Activated T-cell treated with anti-CD3 and anti-CD28 coated beads for 1 hour (primary cell): ENCODE data around the gene SAA2.
"Not testable (repeated sequence)": the region's sequence is repeated elsewhere in the genome, so short reads cannot be mapped to it uniquely, and the experiment has no call there.

Experiments used
- DNase-seq: peaks from one replicate; pipeline ENCODE4 v3.0.0-alpha.2; 2020; ENCODE audit warnings: low read depth

SAA2 gene

DNA sequence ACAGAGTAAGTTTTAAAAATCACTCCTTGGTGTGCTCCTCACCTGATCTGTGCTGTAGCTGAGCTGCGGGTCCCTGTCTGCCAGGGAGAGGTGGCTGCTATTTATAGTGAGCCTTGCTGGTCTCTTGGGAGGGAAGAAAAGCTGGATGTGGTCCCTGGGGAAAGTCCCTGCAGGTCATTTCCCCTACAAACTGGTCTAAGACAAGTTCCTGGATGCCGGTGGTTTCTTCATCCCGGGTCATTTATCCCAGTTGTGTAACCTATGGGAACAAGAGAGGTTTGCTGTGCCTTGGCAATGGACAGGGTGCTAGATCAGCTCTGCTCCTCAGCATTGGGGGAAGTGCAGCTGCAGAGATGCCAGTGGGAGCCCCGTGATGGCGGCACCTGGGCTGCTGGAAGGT lies at the start of gene SAA2:
TSS of gene SAA2 (minus strand) at position 108 of the 400 bp plus-strand sequence. CDS start 657 bp downstream, outside the sequence.
- DNase-seq, result no peak

DNA sequence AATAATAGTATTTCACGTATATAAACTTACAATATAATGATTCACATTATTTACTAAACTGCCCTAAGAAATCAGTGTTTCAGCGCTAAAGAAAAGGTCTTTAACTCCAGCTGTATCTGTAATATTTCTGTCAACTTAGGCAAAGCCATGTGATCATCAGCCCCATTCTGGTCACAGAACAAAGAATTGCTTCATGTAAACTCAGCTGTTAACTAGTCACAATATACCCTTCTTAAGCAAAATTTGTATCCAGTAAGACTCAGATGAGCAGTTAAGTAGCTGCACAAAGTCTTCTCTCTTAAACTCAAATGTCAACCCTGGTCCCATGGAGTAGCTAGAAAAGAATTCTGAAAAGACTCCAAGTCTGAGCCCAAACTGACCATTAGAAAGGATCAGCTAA lies 46.8 kb upstream of the SAA2 start:
- DNase-seq, result no peak

DNA sequence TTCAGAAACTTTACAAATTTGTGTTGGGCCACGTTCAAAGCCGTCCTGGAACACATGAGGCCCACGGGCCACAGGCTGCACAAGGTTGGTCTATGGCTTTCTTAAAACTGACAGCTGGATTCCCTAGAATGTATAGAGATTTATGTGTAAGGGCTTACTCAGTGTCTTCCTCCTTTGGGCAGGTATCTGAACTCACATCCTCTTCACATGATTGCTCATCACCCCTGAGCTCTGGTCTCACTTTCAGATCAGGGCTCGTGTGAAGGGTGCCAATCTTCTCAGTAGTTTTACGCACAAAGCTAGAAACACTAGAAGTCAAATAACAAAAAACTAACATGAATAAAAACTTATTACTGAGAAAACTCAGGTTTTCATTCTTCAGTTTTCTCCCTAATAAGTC lies 46.4 kb upstream of the SAA2 start:
- no peak for DNase-seq

DNA sequence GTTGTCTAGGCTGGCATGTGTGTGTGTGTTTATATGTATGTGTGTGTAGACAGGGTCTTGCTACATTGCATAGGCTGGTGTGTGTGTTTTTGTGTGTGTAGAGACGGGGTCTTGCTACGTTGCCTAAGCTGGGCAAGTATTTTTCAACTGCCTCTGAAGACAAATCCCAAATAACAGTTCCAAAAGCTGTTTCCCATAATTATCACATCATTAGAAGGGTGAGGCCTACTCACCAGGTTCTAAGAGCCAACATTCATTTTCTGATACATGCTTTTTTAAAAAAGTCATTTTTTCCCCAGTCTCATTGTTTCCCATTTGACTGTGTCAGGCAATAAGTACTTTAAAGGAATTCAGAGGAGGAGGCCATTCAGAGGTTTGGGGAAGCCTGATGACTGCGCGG lies 40.4 kb upstream of the SAA2 start:
- no peak for DNase-seq

DNA sequence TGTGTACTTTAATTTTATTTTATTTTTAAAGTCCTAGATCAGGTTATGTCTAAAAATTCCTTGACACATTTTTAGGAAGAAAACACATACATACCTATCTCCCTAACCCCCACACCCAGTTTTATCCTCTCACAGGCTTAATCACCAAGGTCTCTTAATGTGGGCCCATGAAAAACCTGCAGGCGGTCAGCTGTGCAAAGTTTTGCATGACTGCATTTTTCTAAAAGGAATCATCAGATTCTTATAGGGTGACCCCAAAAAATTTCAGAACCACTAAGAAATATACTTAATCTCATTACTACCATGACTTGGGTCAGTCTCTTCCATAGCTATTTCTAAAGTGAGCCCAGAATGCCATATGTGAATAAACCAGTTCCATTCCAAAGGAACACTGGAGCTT lies 37.4 kb upstream of the SAA2 start:
- no peak for DNase-seq

DNA sequence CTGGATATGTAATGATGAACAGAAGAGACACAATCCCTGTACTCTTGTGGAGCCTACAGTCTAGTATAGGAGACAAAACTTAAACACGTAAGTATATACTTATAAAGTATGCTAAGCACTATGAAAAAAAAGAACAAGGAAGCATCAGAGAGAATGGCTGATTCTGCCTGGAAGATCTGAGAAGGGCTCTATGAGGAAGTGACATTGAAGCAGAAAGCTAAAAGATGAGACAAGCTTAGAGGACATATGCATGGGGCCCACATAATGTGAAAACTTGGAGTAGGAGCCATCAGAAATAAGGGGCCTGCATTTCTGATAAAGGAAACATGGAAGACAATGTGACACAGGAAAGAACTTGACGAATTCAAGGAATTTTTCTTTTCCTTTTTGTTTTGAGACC lies 34.2 kb upstream of the SAA2 start:
- no peak for DNase-seq

DNA sequence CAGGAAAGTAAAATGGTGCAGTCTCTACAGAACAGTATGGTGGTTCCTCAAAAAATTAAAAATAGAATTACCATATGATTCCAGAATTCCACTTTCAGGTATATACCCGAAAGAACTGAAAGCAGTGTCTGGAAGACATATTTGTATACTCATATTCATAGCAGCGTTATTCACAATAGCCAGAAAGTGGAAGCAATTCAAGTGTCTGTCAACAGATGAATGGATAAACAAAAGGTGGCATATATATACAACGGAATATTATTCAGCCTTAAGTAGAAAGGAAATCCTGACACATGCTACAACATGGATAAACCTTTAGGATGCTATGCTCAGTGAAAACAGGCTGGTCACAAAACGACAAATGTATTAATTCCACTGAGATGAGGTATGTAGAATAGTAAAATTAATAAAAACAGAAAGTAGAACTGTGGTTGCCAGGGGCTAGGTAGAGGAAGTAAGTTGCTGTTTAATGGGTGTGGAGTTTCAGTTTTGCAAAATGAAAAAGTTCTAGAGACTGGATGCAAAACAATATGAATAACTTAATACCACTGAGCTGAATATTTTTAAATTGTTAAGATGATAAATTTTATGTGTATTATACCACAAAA lies 32.1 kb upstream of the SAA2 start:
- no peak for DNase-seq

DNA sequence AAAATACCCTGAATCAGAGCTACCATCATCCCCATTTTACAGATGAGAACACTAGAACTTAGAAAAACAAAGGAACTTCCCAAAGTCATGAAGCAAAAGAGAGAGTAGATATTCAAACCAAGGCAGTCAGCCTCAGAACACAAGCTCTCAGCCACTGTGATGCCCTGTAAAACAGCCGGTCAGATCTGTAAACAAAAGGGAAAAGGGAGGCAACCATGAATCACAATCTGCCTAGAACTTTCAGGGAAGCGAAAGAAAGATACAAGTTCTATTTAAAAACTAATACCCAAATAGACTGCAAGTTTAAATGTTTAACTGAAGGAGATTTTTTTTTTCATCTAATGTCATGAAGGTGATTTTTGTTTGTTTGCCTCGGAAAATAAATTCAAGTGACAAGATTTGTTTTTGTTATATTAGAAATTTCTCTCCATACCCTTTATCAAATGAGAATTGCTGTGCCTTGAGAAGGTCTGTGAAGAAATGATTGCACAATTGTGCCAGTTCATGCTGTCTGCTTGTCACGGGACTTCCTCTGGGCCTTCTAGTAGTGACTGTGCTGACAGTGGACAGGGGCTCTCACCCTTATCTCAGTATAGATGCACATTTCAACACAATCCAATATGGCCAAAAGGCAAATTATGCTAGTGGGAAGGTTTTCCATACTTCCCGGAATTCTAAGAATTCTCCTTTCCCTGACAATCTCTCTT lies 29.2 kb upstream of the SAA2 start:
- no peak for DNase-seq

DNA sequence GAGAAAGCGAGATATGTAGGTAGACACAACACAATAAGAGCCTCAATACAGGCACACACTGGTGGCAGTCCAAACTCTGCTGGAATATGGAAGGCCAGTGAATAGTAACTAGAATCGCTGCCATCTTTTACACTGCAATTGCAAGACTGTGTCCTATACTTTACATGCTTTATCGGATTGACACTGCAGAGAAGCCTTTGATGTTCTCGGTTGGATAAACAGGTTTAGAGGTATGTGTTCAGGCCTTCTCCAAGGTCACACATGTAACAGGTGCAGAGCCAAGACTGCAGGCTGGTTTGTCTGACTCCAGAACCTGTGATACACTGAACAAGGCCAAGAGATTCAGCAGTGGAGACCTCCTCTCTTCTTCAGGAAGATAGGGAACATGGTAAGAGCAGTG lies 22.7 kb upstream of the SAA2 start:
- DNase-seq, result no peak

DNA sequence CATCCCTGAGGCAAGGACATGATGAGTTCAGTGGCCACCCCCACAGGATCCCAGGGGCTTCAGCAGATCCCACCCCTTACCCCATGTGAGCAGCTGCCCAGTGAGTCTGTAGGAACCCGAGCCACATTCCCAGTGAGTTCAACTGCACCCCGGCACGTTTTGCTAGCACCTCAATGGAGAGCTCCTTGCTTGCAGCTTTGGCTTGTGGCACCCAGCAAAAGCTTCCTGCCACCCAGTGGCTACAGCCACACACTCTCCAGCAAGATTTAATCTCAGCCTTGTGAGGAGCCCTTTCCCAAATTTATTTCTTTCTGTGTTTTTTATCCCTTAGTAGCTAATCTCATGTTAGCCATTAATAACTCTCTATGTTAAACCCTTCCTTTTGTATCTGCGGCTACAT lies 21.6 kb upstream of the SAA2 start:
- DNase-seq, result no peak

DNA sequence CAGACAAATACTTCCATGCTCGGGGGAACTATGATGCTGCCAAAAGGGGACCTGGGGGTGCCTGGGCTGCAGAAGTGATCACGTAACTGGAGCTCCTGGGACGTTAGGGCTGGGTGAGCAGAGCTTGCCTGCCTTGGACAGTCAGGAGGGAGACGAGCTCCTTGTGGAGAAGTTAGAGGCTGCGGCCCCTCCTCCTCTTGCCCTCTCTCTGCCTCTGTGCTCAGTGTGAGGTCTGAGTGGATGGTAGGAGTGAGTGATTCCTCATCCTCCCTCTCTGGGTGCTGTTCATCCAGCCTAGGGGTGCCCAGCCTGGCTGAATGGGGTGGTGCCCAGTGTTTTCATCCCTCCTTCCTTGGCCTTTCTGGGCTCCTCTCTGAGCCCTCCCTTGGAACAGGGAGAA lies 20.8 kb upstream of the SAA2 start:
- not testable (repeated sequence) for DNase-seq

DNA sequence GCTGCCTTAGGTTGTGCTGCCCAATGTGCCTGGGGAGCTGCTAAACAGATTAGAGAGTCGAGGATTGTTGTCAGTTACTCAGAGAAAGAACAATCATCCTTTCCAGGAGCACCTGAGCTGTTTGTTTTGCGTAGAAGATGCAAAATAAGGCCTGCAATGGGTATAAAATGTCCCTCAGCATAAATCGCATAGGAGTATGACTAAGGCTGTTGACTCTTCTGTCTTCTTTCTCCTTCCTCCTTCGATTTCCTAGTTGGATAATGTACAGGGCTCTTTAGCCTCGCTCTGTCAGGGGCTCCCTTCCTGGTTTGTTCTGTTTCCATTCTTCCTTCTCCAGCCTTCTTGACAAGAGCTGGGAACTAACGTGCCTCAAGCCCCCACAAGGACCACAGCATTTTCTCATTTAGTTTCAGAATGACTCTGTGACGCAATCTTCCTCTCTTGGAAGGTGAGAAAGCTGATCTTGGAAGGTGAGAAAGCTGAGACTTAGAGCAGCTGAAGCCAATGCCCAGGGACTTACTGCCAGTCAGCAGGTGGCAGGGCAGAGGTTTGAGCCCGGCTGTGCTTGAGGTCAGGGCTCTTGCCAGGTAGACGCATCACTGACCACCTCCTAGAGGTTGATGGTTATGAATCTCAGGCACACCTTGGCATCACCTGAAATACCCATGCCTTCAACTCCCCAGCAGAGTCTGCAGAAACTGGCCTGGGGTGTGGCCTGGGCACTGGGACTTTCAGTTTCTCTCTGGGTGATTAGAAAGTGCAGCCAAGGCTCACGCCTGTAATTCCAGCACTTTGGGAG lies 19.1 kb upstream of the SAA2 start:
- not testable (repeated sequence) for DNase-seq

DNA sequence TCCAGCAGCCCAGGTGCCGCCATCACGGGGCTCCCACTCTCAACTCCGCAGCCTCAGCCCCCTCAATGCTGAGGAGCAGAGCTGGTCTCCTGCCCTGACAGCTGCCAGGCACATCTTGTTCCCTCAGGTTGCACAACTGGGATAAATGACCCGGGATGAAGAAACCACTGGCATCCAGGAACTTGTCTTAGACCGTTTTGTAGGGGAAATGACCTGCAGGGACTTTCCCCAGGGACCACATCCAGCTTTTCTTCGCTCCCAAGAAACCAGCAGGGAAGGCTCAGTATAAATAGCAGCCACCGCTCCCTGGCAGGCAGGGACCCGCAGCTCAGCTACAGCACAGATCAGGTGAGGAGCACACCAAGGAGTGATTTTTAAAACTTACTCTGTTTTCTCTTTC lies 17.5 kb upstream of the SAA2 start, which contains the start of gene SAA1:
TSS of gene SAA1 (plus strand) at position 316 of the 400 bp plus-strand sequence. CDS start 624 bp downstream, outside the sequence.
- no peak for DNase-seq

DNA sequence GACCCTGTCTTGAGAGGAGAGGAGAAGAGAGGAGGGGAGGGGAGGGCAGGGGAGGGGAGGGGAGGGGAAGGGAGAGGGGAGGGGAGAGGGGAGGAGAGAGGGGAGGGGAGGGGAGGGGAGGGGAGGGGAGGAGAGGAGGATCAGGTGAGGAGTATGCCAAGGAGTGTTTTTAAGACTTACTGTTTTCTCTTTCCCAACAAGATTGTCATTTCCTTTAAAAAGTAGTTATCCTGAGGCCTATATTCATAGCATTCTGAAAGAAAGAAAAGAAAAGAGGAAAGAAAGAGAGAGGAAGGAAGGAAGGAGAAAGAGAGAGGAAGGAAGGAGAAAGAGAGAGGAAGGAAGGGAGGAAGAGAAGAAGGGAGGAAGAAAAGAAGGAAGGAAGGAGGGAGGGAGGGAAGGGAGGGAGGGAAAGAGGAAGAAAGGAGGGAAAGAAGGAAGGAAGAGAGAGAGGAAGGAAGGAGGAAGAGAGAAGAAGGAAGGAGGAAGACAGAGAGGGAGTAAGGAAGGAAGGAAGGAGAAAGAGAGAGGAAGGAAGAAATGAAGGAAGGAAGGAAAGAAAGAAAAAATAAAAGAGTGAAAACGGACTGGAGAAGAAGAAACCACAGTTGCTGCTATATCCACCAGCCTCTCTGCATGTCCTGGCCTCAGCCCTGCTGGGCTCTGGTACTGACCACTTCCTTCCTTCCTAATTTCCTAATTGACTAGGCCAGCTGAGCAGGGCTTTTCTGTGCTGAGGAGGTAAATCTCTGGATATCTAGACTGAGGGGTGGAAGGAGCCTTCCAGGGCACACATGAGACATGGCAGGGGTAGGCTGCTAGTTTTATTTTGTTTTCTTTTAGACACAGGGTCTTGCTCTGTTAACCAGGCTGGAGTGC lies 16.4 kb upstream of the SAA2 start:
- no peak for DNase-seq

DNA sequence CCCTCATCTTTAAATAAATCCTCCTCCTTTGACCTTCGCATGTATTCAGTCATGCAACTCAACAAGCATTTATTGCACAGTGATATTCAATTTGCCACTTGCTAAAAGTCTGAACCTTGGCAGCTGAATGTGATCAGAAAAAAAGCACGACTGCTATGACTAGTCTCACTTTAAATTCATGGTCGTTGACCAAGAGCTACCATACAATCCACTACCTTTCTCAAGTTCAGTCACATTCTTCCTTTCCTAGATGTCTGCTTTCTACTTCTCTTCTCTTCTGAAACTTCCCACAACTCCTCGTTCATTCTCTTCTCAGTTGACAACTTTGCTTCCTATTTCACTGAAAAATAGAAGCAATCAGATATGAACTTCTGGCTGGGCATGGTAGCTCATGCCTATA lies 15.6 kb upstream of the SAA2 start:
- DNase-seq, result no peak

DNA sequence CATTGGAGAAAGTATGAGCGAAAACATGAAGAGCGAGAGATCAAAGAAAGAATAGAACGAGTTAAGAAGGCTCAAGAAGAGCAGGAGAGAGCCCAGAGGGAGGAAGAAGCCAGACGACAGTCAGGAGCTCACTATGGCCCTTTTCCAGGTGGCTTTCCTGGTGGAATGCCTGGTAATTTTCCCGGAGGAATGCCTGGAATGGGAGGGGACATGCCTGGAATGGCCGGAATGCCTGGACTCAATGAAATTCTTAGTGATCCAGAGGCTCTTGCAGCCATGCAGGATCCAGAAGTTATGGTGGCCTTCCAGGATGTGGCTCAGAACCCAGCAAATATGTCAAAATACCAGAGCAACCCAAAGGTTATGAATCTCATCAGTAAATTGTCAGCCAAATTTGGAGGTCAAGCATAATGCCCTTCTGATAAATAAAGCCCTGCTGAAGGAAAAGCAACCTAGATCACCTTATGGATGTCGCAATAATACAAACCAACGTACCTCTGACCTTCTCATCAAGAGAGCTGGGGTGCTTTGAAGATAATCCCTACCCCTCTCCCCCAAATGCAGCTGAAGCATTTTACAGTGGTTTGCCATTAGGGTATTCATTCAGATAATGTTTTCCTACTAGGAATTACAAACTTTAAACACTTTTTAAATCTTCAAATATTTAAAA lies 14.3 kb upstream of the SAA2 start:
- not testable (repeated sequence) for DNase-seq

DNA sequence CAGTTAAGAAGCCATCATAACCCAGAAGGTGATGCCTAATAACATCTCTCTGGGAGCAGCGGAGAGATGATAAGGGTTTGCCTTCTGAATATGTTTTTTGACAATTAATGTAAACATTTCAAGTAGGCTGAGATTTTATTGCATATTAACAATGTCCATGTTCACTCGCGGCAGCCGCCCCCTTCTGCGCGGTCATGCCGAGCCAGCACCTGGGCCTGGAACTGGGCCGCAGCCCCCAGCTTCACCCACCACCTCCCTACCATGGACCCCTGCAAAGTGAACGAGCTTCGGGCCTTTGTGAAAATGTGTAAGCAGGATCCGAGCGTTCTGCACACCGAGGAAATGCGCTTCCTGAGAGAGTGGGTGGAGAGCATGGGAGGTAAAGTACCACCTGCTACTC lies 13.3 kb upstream of the SAA2 start:
- no peak for DNase-seq

DNA sequence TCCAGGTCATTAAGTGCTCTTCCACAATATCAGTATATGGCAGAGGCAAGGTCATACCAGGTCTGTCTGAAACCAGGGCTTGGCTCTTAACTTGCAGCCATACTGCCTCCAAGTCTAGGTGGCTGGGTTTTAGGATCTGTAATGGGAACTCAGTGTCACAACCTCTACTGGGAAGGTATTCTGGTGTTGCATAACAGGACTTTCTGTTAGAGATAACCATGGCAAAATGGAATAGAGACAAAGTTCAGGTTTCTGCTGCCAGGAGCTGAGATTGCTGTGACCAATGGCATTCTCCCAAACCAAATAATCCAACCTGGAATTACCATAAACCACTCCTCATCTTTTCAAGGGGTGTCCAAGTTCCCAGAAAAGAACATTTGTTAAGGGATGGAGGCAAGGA lies 10.8 kb upstream of the SAA2 start:
- DNase-seq, result no peak

DNA sequence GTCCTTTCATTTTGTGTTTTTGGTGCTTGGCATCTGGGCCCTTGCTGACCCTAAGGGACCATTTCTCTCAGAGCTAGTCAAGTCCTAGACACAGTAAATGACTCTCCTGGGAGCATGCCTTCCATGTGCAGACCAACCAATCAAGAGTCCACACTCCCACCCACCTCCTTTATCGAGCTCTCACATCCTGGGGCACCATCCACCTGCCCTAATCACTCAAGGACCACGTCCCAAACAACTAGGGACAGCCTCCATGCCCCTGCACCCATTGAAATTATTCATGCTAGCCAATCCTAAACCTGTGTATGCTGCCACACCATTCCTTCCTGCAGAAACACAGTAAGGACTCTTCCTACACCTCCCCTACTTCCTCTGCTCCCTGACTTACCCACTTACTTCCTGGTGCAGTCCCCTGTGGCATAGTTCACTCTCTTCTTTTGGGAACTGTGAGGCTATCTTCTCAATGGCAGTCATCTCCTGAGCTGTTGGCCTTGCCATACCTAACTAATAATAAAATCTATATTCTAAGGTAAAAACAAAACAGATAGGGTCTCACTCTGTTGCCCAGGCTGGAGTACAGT lies 6.4 kb upstream of the SAA2 start:
- no peak for DNase-seq

DNA sequence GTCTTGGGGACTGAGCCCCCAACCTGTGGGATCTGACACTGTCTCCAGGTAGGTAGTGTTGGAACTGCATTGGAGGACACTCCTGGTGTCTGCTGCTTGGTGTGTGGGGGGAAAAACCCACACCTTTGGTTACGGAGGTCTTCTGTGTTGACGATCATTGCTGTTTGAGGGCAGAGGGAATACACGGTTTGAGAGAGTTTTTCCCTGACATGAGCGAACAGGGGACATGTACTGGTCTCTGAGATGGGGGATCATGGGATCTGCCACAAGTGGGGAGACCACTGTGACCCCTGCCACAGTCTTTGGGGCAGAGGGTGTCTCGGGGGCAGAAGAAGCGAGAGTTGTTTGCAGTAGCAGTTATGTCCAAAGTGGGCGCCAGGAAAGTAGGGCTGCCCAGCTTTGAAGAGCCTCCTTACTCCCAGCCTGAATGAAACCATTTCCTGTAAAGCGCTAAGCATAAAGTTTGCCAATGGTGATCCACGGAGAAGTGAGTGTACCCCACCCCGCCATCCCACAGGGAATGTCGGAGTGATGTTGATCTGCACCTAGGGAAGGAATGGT lies 5.4 kb upstream of the SAA2 start:
- no peak for DNase-seq

DNA sequence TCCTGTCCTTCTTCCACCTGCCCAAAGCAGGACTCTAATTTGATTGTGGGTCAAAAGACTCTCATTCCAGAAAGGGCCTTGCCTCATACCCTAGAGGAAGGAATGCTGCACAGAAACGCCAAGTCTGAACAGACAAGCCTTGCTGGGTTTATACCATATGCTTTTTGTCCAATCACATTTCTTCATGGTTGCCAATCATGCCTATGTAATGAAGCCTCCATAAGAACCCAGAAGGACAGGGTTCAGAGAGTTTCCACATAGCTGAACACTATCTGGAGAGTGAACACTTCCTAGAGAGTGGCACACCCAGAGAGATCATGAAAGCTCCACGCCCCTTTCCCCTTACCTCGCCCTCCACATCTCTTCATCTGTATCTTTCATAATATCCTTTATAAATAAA lies 4.8 kb upstream of the SAA2 start:
- no peak for DNase-seq
